Duodenal mucosa (tissue), 2 donors: ENCODE results near the gene LAMA4.

Source experiments
- H3K27ac ChIP-seq: one replicate; pipeline ENCODE4 v1.7.0; 2013; ENCODE audit warnings: low read depth, low read length
- H3K27me3 ChIP-seq, 2 donors: one replicate each; pipeline ENCODE4 v1.7.0; 2013; ENCODE audit warnings: low read length in 2 of 2, control low read depth in 1 of 2; ENCODE audit not compliant: insufficient read depth in 2 of 2, control insufficient read depth in 1 of 2
- H3K36me3 ChIP-seq, 2 donors: one replicate each; pipeline ENCODE4 v1.7.0; 2013; ENCODE audit warnings: low read length in 2 of 2, control low read depth in 1 of 2; ENCODE audit not compliant: insufficient read depth in 2 of 2, control insufficient read depth in 1 of 2
- H3K4me1 ChIP-seq, 2 donors: one replicate each; pipeline ENCODE4 v1.7.0; 2013; ENCODE audit warnings: low read length in 2 of 2, control low read depth in 1 of 2; ENCODE audit not compliant: insufficient read depth in 2 of 2, control insufficient read depth in 1 of 2
- H3K4me3 ChIP-seq, 2 donors: one replicate each; pipeline ENCODE4 v1.7.0; 2013; ENCODE audit warnings: low read length in 2 of 2, low read depth in 1 of 2
- H3K9ac ChIP-seq, 2 donors: one replicate each; pipeline ENCODE4 v1.7.0; 2013; ENCODE audit warnings: low read length in 2 of 2, low read depth in 1 of 2
- H3K9me3 ChIP-seq, 2 donors: one replicate each; pipeline ENCODE4 v1.7.0; 2013; ENCODE audit warnings: low read length in 2 of 2, control low read depth in 1 of 2; ENCODE audit not compliant: control insufficient read depth in 1 of 2

The LAMA4 gene

GRCh38 chr6:112155886-112156285 is 98.5 kb downstream of the LAMA4 start:
- Histone ChIP-seq H3K9me3 (no peaks in the 10 kb centered on the region), H3K4me1 (peaks cover 0 to 4% of the 10 kb centered on the region in 2 donors), H3K27ac (no peak overlapping the region), H3K27me3 (no peaks in the 10 kb centered on the region), H3K4me3 (no peak overlapping the region), H3K9ac (no peak overlapping the region), H3K36me3 (no peaks in the 10 kb centered on the region)

GRCh38 chr6:112154711-112155110 is 99.7 kb downstream of the LAMA4 start:
- Histone ChIP-seq H3K9me3 (no peaks in the 10 kb centered on the region), H3K4me3 (no peak overlapping the region), H3K36me3 (no peaks in the 10 kb centered on the region), H3K9ac (no peak overlapping the region), H3K27ac (no peak overlapping the region), H3K27me3 (no peaks in the 10 kb centered on the region), H3K4me1 (peaks cover 0 to 4% of the 10 kb centered on the region in 2 donors)

- H3K36me3 ChIP-seq: no peaks in the 10 kb centered on the region
- H3K9me3 ChIP-seq: no peaks in the 10 kb centered on the region
- no peak overlapping the region for H3K4me3 ChIP-seq
- H3K4me1 ChIP-seq: peaks cover 0 to 4% of the 10 kb centered on the region in 2 donors
- no peak overlapping the region for H3K9ac ChIP-seq
- no peaks in the 10 kb centered on the region for H3K27me3 ChIP-seq
- H3K27ac ChIP-seq: no peak overlapping the region
Observed at GRCh38 chr6:112153926-112154607, 100.3 kb downstream of the LAMA4 start.

DNA sequence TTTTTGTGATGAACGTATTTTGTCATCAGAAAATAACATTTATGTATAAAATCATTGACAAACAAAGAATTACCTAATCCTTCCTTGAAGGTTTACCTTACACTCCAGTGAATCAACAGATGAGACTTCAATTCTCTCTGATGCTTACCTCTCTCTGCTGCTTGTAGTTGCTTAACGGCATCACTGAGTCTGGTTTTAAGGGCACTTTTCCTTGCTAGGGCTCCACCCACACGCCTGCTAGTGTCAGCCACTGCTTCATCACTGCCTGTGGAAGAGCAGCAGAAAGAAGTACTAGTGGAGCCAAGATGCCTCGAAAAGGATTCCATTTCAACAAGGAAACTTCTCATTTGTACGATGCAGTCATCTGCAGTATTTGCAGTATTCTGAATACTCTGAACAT is 104.0 kb downstream of the LAMA4 start:
- Histone ChIP-seq H3K4me3 (no peak overlapping the region), H3K9me3 (no peaks in the 10 kb centered on the region), H3K4me1 (no peaks in the 10 kb centered on the region), H3K36me3 (no peaks in the 10 kb centered on the region), H3K27ac (peak overlapping the region; percentile 5), H3K27me3 (no peaks in the 10 kb centered on the region), H3K9ac (no peak overlapping the region)

GRCh38 chr6:112149719-112150263 is 104.6 kb downstream of the LAMA4 start:
- H3K27ac ChIP-seq: no peak overlapping the region
- H3K4me3 ChIP-seq: no peak overlapping the region
- H3K9ac ChIP-seq: no peak overlapping the region
- no peaks in the 10 kb centered on the region for H3K9me3 ChIP-seq
- no peaks in the 10 kb centered on the region for H3K27me3 ChIP-seq
- H3K36me3 ChIP-seq: no peaks in the 10 kb centered on the region
- H3K4me1 ChIP-seq: no peaks in the 10 kb centered on the region

DNA sequence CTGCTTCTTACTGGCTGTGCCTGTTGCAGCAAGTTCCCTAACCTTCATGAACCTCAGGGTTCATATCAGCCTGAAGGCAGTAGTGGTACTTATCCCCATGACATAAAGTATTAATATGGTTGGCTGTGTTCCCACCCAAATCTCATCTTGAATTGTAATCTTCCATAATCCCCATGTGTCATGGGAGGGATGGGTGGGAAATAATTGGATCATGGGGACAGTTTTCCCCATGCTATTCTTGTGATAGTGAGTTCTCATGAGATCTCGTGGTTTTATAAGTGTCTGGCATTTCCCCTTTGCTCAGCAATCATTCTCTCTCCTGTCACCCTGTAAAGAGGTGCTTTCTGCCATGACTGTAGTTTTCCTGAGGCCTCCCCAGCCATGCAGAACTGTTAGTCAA is 105.1 kb downstream of the LAMA4 start:
- Histone ChIP-seq H3K9ac (no peak overlapping the region), H3K4me1 (no peaks in the 10 kb centered on the region), H3K36me3 (no peaks in the 10 kb centered on the region), H3K27me3 (no peaks in the 10 kb centered on the region), H3K4me3 (no peak overlapping the region), H3K27ac (no peak overlapping the region), H3K9me3 (no peaks in the 10 kb centered on the region)

DNA sequence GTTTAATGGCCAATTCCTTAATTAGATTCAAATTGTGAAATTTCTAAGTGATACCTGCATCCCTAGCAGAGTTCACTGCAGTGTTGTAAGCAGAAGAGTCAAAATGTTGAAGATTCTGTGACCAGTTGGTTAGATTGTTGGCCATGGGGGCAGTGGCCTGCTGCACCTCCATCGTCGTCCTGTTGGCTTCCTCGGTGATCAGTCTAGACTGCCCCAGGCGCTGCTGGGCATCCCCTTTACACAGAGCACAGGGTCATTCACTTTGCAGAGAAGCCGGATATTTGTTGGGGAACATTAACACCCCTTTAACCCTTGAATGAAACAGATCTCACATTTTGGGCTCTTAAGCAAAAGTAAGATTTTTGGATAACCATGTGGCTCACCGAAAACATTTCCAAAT is 106.3 kb downstream of the LAMA4 start:
- Histone ChIP-seq H3K36me3 (no peaks in the 10 kb centered on the region), H3K4me3 (no peak overlapping the region), H3K27me3 (no peaks in the 10 kb centered on the region), H3K4me1 (no peaks in the 10 kb centered on the region), H3K9ac (no peak overlapping the region), H3K9me3 (no peaks in the 10 kb centered on the region), H3K27ac (no peak overlapping the region)

DNA sequence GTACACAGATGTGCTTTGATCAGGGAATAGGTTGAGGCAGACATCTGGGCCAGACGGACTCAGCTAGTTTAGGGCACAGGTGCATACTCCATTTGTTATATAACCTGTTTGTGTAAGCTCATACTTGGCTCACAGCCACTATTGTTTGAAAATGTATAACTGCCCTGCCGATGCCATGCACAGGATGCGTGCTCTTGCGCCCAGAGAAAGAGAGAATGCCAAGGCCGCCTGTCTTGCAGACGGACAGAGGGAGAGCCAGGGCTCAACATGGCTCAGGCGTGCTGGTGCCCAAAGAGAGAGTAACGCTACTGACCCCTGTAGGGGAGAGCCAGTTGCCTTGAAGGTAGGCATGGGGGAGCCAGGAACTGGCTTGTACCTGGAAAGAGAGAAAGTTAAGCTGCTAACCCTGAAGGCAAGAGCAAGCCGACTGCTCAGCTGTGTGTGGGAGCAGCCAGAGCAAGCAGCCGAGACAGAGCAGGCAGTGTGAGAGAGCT is 109.2 kb downstream of the LAMA4 start:
- Histone ChIP-seq H3K9ac (no peak overlapping the region), H3K4me1 (no peaks in the 10 kb centered on the region), H3K36me3 (peaks cover 0 to 11% of the 10 kb centered on the region in 2 donors), H3K27ac (no peak overlapping the region), H3K27me3 (no peaks in the 10 kb centered on the region), H3K9me3 (no peaks in the 10 kb centered on the region), H3K4me3 (no peak overlapping the region)

DNA sequence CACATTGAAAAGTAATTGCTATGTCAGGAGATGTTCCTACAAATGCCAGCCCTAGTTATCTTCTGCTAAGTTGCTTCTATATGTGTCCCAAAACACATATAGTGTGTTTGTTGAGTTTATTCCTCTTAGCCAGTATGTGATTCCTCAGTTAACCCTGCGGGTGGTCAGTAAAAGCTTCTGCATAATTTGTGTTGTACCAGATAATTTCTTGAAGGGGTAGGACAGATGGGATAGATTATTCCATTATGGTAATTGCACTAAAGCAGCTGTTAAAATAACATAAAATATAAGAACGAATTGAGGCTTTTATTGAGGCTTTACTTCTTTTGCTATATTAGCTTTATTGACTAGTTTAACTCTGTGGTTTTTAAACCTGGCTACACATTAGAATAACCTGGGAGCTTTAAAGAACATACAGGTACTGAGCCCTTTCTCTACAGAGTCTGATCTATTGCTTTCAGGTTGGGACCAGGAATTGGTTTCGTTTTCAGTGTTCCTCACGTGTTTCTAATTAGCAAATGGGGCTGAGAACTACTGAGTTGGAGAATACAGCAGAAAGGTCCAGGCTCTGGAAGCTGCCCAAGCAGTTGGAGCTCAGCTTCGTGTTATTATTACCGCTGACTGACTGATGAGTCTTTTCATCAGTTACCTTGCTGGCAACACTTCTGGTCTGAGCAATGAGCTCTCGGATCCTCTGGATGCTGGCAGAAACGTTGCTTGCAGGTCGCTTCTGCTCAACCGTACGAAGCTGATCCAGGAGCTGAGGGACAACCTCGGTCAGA is 110.0 kb downstream of the LAMA4 start:
- no peaks in the 10 kb centered on the region for H3K4me1 ChIP-seq
- H3K27me3 ChIP-seq: no peaks in the 10 kb centered on the region
- H3K36me3 ChIP-seq: peaks cover 0 to 11% of the 10 kb centered on the region in 2 donors
- H3K4me3 ChIP-seq: no peak overlapping the region
- H3K27ac ChIP-seq: no peak overlapping the region
- H3K9me3 ChIP-seq: no peaks in the 10 kb centered on the region
- no peak overlapping the region for H3K9ac ChIP-seq

- Histone ChIP-seq H3K27ac (no peak overlapping the region), H3K4me3 (no peak overlapping the region), H3K9ac (no peak overlapping the region), H3K4me1 (no peaks in the 10 kb centered on the region), H3K27me3 (no peaks in the 10 kb centered on the region), H3K36me3 (peaks cover 0 to 11% of the 10 kb centered on the region in 2 donors), H3K9me3 (no peaks in the 10 kb centered on the region)
Observed at GRCh38 chr6:112141707-112142106, 112.7 kb downstream of the LAMA4 start.
